ENCODE measurements around the gene CETN3. TPM values are rescaled to one million over a fixed set of nuclear protein-coding genes. Genes with fewer than 3 reads are reported as not detected.

Gene CETN3
- polyA plus RNA-seq, 3 donors = 0.59 to 9.0 (median 7.7) TPM

DNA sequence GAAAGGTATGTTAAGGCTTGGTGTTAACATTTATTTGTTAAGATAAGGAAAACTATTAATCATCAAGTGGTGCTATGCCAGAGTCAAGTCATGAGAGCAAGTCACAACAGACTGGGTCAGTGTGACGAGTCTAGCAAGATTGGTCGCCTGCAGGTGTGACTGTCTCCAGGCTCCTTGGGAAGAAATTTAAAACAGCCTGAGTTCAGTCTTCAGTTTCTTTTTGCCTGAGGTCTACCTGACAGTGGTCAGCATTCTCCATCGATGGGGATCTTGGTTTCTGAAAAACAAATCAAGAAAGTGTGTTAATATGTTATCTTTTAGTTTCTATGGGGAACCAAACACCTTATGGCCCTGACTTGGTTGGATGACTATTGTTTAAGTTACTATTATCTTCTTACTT lies 56.3 kb downstream of the CETN3 start:
- Histone ChIP-seq H3K4me1 (ENCODE audit: control insufficient read depth in 1 of 2, insufficient read depth in 2 of 2, low read length in 2 of 2) (no peaks in the 10 kb centered on the region), H3K27ac (ENCODE audit: low read depth in 1 of 2, low read length in 2 of 2) (no peak overlapping the region), H3K79me2 (ENCODE audit: insufficient read depth, low read length) (no peaks in the 10 kb centered on the region), H3K4me3 (replicated peaks in 1 of 3; ENCODE audit: low read depth in 2 of 3, low read length in 3 of 3) (no peak overlapping the region), H4K20me1 (ENCODE audit: insufficient read depth, low read length) (no peaks in the 10 kb centered on the region), H3K27me3 (ENCODE audit: control insufficient read depth in 2 of 2, insufficient read depth in 2 of 2, low read length in 2 of 2) (no peaks in the 10 kb centered on the region), H3K36me3 (replicated peaks in 1 of 2; ENCODE audit: control insufficient read depth in 1 of 2, insufficient read depth in 2 of 2, low read length in 2 of 2) (no peaks in the 10 kb centered on the region), H2AFZ (ENCODE audit: insufficient read depth, low read depth, low read length, poor library complexity, severe bottlenecking) (no peak overlapping the region), H3K9ac (ENCODE audit: insufficient read depth, low read length, poor library complexity, severe bottlenecking) (no peak overlapping the region), H3K9me3 (replicated peaks in 1 of 2; ENCODE audit: control insufficient read depth in 1 of 2, insufficient read depth in 1 of 2, low read length in 2 of 2) (no peaks in the 10 kb centered on the region), H3K4me2 (replicated peaks; ENCODE audit: extremely low read depth, low read length, poor library complexity, severe bottlenecking) (no peak overlapping the region)
- H3K27me3 Mint-ChIP-seq (ENCODE audit: low read depth in 3 of 3) = peaks cover 1 to 3% (median 2%) of the 10 kb centered on the region in 3 donors
- DNase-seq = no peak
- intact Hi-C loops (cut with micrococcal nuclease) = no loop called here
- no peaks in the 10 kb centered on the region for H3K36me3 Mint-ChIP-seq
- no peak overlapping the region for H3K27ac Mint-ChIP-seq
- no peak overlapping the region for H3K4me3 Mint-ChIP-seq
- H3K9me3 Mint-ChIP-seq = peaks cover 0 to 5% (median 2%) of the 10 kb centered on the region in 7 donors
- WGBS (ENCODE audit: insufficient coverage) = 100% methylated on average over 2 of the region's 3 CpGs
- no peaks in the 10 kb centered on the region for H3K4me1 Mint-ChIP-seq
- TF ChIP-seq, protein P1, sequence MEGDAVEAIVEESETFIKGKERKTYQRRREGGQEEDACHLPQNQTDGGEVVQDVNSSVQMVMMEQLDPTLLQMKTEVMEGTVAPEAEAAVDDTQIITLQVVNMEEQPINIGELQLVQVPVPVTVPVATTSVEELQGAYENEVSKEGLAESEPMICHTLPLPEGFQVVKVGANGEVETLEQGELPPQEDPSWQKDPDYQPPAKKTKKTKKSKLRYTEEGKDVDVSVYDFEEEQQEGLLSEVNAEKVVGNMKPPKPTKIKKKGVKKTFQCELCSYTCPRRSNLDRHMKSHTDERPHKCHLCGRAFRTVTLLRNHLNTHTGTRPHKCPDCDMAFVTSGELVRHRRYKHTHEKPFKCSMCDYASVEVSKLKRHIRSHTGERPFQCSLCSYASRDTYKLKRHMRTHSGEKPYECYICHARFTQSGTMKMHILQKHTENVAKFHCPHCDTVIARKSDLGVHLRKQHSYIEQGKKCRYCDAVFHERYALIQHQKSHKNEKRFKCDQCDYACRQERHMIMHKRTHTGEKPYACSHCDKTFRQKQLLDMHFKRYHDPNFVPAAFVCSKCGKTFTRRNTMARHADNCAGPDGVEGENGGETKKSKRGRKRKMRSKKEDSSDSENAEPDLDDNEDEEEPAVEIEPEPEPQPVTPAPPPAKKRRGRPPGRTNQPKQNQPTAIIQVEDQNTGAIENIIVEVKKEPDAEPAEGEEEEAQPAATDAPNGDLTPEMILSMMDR (IDR thresholded peaks at IDR 0.05) = no peak

DNA sequence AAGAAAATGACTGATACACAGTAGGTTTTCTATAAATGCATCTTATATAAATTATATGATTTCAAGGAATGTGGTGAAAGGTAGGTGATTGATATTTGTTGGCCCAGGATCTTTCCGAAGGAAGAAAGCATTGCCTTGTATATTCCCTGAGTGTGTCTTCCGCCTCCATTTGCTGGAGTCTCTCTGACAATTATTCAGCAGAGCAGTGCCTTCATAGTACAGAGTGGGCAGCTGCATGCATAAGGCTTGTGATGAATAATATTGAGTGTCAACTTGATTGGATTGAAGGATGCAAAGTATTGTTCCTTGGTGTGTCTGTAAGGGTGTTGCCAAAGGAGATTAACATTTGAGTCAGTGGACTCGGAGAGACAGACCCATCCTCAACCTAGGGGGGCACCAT lies 58.5 kb downstream of the CETN3 start:
- no peak overlapping the region for H3K9ac ChIP-seq (ENCODE audit: insufficient read depth, low read length, poor library complexity, severe bottlenecking)
- H3K36me3 Mint-ChIP-seq = no peaks in the 10 kb centered on the region
- H2AFZ ChIP-seq (ENCODE audit: insufficient read depth, low read depth, low read length, poor library complexity, severe bottlenecking) = no peak overlapping the region
- H3K4me1 ChIP-seq (ENCODE audit: control insufficient read depth in 1 of 2, insufficient read depth in 2 of 2, low read length in 2 of 2) = no peaks in the 10 kb centered on the region
- TF ChIP-seq, protein P1 (IDR thresholded peaks at IDR 0.05) = no peak
- WGBS (ENCODE audit: insufficient coverage) = 86% methylated on average over 1 of the region's 3 CpGs
- no peak overlapping the region for H3K27ac Mint-ChIP-seq
- H3K4me1 Mint-ChIP-seq = no peaks in the 10 kb centered on the region
- peaks cover 1 to 3% (median 3%) of the 10 kb centered on the region in 3 donors for H3K27me3 Mint-ChIP-seq (ENCODE audit: low read depth in 3 of 3)
- H3K79me2 ChIP-seq (ENCODE audit: insufficient read depth, low read length) = no peaks in the 10 kb centered on the region
- H3K4me3 Mint-ChIP-seq = no peak overlapping the region
- no peaks in the 10 kb centered on the region for H3K9me3 ChIP-seq (replicated peaks in 1 of 2; ENCODE audit: control insufficient read depth in 1 of 2, insufficient read depth in 1 of 2, low read length in 2 of 2)
- no peak overlapping the region for H3K27ac ChIP-seq (ENCODE audit: low read depth in 1 of 2, low read length in 2 of 2)
- no peak for DNase-seq
- H3K36me3 ChIP-seq (replicated peaks in 1 of 2; ENCODE audit: control insufficient read depth in 1 of 2, insufficient read depth in 2 of 2, low read length in 2 of 2) = no peaks in the 10 kb centered on the region
- peaks cover 0 to 5% (median 2%) of the 10 kb centered on the region in 7 donors for H3K9me3 Mint-ChIP-seq
- H3K4me3 ChIP-seq (replicated peaks in 1 of 3; ENCODE audit: low read depth in 2 of 3, low read length in 3 of 3) = no peak overlapping the region
- no peaks in the 10 kb centered on the region for H4K20me1 ChIP-seq (ENCODE audit: insufficient read depth, low read length)
- intact Hi-C loops (cut with micrococcal nuclease) = no loop called here
- H3K4me2 ChIP-seq (replicated peaks; ENCODE audit: extremely low read depth, low read length, poor library complexity, severe bottlenecking) = no peak overlapping the region
- no peaks in the 10 kb centered on the region for H3K27me3 ChIP-seq (ENCODE audit: control insufficient read depth in 2 of 2, insufficient read depth in 2 of 2, low read length in 2 of 2)
